NCI-H526 (cell line): ENCODE data around the gene DGCR8.

Source experiments
- DNase-seq, 2 experiments: peaks; one replicate each; lab custom pipeline; 2025; lab: John Stamatoyannopoulos, UW

The DGCR8 gene

GRCh38 chr22:20052309-20053259 is 27.5 kb upstream of the DGCR8 start:
- DNase-seq: no peak

- no peak for DNase-seq
Measured at GRCh38 chr22:20053407-20054033, 26.5 kb upstream of the DGCR8 start.

GRCh38 chr22:20054034-20054427 is 26.0 kb upstream of the DGCR8 start:
- no peak for DNase-seq

GRCh38 chr22:20054485-20054884 is 25.6 kb upstream of the DGCR8 start:
- no peak for DNase-seq

GRCh38 chr22:20055144-20055543 is 24.9 kb upstream of the DGCR8 start:
- no peak for DNase-seq

- DNase-seq: no peak
Measured at GRCh38 chr22:20055654-20056053, 24.4 kb upstream of the DGCR8 start.

GRCh38 chr22:20056161-20056560 is 23.9 kb upstream of the DGCR8 start:
- no peak for DNase-seq

- DNase-seq: no peak
Measured at GRCh38 chr22:20056696-20057386, 23.2 kb upstream of the DGCR8 start.

- no peak for DNase-seq
Measured at GRCh38 chr22:20057596-20058268, 22.3 kb upstream of the DGCR8 start.

GRCh38 chr22:20058989-20059770 is 20.9 kb upstream of the DGCR8 start:
- DNase-seq: no peak

GRCh38 chr22:20060700-20061480 is 19.2 kb upstream of the DGCR8 start:
- no peak for DNase-seq

GRCh38 chr22:20061481-20061861 is 18.6 kb upstream of the DGCR8 start:
- DNase-seq: no peak

- DNase-seq: no peak
Measured at GRCh38 chr22:20062043-20062765, 17.8 kb upstream of the DGCR8 start.

GRCh38 chr22:20062766-20063083 is 17.3 kb upstream of the DGCR8 start:
- DNase-seq: no peak

GRCh38 chr22:20063271-20064139 is 16.5 kb upstream of the DGCR8 start:
- DNase-seq: no peak

- DNase-seq: no peak
Measured at GRCh38 chr22:20064140-20064480, 15.9 kb upstream of the DGCR8 start.

GRCh38 chr22:20064545-20065262 is 15.3 kb upstream of the DGCR8 start:
- DNase-seq: no peak

GRCh38 chr22:20065896-20066616 is 14.0 kb upstream of the DGCR8 start:
- no peak for DNase-seq
